Stimulated activated naive CD4-positive, alpha-beta T cell treated with Interleukin-2 at 50 U/mL for 16 hours (primary cell): ENCODE data around the gene CD177.
"Not testable (repeated sequence)": the region's sequence is repeated elsewhere in the genome, so short reads cannot be mapped to it uniquely, and the experiment has no call there.

Experiments used
- DNase-seq: peaks from one replicate; lab custom pipeline; 2025; lab: John Stamatoyannopoulos, UW

CD177 gene

DNA sequence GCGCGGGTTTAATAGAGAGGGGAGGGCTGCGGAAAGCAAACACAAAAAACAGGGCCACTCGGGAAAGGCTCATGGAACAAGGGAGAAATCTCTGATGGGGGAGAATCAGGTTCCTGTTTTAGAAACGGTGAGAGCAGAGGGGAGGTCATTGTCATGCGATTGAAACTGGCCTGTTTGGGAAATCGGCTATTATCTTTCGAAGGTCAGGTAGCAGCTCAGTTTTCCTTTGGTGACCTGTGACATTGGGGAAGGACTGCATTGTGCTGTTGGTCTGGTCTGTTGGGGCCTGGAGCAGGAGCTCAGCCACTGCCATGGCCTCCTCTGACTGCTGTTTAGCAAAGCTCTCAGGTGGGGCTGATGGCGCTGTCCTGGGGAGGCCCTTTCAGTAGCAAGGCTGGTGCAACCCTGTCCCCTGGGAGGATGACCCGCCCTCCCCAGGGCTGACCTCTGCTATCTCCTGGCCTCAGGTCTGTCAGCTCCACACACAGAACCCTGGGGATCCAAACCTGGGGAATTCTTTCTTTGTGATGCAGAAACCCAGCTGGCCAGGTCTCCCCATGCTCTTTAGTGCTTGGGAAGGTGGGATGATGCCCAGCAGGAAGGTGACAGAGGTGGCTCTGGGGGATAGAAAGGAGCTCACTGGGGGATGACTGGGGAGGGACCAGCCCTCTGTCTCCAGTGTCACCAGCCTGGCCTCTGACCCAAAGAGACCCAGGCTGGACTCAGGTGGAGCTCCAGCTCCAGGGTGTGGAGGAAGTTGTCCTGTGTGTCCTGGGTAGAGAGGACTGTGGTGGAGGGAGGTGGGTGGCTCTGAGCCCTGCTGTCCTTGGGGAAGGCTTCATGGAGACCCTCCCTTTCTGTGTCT lies 21.2 kb upstream of the CD177 start:
- DNase-seq: no peak

DNA sequence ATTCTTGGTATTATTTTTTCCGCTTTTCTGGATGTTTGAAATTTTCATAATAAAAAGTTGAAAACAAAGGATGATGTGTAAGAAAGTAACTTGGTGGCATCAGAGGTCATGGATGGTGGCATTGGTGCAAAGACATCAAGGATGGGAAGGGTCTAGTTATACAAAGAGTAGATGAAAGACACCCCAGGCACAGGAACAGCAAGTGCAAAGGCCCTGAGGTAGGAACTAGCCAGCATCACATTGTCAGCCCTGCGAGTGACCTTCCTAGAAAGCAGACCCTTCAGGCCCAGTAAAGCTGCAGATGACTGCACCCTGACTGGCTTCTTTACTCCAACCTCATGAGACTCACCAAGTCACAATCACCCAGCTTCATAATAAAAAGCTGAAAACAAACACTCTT lies 17.0 kb upstream of the CD177 start:
- DNase-seq: not testable (repeated sequence)

DNA sequence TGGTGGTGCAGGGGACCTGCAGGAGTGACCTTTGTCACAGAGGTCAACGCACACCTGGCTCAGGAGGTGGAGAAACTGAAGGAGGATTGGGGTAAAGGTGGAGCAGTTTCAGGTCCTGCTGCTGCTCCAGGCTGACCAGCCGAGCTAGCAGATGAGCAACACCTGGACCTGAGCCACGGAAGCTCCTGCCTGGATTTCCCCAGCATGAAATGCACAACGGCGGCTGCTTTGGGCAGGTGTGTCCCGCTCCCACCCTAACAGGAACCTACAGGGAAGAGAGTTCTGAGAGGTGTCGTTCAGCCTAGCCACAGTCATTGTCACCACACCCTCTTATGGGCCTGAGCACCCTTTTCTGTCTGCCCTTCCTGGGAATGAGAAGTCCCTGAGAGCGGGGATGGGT lies 15.7 kb upstream of the CD177 start:
- DNase-seq: no peak

DNA sequence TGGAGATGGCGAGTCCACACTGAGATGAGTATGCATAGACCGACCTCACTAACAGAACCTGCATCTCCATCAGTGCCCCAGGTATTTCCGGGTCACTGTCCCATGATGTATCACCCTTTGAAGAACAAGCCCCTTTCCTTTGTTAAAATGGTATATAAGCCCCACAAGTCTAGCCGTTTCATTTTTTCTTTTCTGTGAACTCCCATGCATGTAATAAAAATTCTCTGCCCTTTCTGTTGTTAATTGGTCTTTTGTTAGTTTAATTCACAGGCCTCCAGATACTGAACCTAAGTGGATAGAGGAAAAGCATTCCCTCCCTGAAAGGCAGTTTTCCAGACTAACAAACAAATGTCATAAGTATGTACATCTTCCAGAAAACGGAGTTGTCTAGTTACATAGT lies 15.0 kb upstream of the CD177 start:
- DNase-seq: no peak

DNA sequence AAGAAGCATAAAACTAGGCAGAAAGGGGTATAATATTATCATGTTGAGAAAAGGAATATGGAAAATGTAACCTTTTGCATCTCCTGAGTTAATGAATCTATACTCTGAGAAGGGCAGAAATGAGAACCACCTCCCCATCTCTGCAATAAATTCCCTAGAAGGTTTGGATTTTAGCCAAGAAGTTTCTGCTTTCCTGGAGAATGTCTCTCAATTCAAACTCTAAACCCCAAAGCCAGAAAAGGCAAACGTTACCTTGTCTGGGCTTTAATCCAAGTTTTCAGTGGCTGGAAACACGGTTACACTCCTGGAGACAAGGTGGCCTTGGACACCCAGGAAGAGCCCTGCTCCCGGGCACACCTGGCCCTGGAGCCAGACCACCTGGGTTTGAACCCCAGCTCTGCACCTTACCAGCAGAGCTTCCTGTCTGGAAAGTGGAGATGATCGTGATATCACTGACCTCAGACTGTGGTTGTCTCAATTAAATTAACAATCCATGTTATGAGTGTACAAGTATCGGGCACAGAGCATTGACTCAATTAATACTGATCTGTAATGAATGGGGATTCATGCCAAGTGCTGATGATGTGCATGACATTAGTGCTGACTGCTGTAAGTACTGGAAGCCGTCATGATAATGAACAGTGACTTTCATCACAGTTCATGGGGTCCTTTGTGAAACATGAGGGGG lies 14.1 kb upstream of the CD177 start:
- not testable (repeated sequence) for DNase-seq

DNA sequence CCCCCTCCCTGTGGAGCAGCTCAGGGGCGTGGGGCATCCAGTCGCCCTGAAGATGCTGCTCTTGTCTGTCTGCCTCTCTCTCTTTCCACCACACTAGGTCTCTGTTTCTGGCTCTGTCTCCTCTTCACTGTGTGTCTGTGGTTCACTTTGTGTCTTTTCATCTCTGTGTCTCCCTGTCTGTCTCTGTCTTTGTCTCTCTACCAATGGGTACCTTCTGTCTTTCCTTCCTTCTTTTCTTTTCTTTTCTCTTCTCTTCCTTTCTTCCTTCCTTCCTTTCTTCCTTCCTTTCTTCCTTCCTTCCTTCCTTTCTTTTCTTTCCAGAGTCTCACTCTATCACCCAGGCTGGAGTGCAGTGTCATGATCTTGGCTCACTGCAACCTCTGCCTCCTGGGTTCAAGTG lies 13.4 kb upstream of the CD177 start:
- DNase-seq: not testable (repeated sequence)

DNA sequence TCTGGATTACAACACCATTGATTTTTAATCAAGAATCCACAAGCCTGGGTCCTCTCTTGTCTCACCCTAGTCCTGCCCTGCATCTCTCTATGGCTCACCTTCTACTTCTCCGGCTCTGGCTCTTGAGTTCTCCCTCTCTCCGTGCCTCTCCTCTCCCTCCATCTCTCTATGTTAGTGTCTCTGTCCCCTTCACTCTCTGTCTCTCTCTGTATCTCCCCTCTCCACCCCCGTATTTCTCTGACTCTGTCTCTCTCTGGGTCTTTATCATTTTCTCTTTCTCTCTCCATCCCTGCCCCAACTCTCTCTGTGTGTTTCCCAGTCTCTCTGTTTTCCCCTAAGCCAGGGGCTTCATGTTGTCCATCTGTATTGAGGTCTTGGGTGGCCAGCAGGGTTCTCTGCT lies 12.4 kb upstream of the CD177 start:
- DNase-seq: not testable (repeated sequence)

DNA sequence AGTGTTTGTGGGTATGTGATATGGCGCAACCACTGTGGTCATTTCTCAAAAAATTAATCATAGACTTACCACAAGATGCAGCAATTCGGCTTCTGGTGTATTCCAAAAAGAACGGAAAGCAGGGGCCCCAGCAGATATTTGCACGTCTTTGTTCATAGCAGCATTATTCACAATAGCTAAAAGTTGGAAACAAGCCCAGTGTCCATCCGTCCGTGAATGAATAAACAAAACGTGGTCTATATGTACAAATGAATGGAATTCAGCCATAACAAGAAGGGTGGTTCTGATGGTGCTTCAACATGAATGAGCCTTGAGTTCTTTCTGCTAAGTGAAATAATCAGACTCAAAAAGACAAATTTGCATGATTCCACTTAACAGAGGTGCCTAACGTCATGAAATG lies 11.4 kb upstream of the CD177 start:
- DNase-seq: not testable (repeated sequence)

DNA sequence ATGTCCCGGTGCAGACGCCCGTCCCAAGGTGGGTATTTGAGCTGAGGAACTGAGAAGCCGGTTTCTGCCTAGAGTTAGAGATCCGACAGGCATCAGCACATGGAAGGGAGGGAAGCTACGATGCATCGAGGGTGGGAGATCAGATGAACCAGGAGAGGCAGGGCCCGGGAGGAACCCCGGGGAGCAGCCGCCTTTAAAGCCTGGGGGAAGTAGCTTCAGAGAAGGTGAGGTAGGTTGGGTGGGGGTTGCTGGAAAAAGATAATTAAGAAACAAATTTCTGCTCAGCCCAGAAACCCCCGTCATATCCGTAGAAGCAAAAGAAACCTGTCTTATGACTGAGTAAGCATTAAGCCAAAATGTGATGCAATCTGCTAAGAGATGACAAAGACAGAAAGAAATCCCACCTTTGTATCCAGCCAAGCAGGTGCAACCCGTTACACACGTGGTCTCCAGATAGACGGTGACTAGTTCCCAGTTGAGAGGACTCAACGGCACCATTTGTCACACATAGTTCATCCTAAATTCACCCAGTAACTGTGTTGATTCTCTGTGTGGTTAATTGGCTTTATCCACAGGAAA lies 9.1 kb upstream of the CD177 start:
- not testable (repeated sequence) for DNase-seq

DNA sequence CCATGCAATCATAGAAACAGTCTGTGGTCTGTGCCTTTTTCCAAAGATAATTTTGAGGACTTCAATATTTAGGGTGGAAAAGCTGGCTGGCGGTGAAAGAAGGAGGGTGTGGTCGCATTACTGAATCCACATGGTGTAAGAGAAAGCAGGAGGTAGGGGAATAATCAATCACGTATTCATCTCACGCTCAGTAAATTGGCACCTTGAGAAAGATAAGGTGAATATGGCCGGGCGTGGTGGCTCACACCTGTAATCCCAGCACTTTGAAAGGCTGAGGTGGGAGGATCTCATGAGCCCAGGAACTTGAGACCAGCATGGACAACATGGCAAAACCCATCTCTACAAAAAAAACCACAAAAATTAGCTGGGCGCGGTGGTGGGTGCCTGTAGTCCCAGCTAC lies 3.7 kb upstream of the CD177 start:
- DNase-seq: not testable (repeated sequence)

DNA sequence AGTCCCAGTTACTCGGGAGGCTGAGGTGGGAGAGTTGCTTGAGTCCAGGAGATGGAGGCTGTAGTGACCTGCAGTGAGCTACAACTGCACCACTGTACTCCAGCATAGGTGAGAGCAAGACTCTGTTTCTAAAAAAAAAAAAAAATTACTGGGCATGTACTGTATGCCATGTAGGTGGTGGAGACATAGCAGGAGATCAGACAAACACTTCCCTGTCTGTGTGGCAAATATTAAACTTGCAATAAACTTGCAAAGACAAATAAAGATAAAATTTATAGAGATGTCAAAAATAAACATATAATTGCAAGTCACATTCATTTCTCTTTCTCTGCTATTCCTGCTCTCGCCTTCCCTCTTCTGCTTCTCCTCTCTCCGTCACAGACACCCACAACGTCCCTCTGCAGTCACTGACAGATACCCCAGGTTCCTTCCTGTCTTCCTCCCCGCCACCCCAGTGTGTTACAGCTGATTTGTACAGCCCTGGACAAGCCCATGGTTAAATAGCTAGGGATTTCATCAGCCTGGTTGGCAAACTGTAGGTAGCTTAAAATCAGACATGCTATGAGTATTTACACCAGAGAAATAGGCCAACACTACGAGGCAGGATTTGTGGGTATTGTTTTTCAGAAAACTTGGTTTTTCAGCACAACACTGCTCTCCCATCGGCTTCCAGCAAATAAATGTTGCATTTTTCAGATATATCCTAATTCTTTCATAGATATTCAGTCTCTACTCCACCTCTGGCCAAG lies 1.3 kb upstream of the CD177 start:
- no peak for DNase-seq

DNA sequence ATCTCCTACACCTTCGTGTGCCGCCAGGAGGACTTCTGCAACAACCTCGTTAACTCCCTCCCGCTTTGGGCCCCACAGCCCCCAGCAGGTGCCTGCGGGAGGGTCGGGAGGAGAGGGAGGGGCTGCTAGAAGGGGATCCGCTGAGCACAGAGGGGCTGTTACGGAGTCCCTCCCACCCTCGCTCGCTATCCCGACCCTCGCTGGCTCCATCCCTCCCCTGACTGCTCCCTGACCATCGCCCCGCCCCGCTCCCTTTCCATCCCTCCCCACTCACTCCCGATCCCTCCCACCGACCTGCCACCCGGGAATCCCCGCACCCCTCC lies 780 bp downstream of the CD177 start:
- DNase-seq: no peak

DNA sequence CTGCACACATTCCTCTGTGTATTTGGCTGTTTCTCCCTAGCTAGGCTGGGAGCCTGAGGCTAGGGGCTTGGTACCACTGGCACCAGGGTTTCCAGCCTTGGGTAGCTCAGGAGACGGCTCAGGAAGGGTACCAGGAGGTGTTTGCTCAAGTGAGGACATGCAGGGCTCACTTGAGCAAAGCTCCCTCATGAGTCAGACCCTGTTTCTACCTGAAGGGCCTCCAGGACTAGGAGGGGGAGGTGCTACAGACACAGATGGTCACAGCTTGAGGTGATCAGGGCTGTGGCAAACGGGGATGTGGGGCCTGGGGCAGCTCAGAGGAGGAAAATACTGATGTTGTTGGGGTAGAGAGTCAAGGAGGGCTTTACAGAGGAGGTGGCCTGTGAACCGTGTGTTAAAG lies 3.3 kb downstream of the CD177 start:
- DNase-seq: not testable (repeated sequence)

DNA sequence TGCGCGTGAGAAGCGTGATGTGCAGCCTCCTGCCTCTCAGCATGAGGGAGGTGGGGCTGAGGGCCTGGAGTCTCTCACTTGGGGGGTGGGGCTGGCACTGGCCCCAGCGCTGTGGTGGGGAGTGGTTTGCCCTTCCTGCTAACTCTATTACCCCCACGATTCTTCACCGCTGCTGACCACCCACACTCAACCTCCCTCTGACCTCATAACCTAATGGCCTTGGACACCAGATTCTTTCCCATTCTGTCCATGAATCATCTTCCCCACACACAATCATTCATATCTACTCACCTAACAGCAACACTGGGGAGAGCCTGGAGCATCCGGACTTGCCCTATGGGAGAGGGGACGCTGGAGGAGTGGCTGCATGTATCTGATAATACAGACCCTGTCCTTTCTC lies 8.7 kb downstream of the CD177 start:
- no peak for DNase-seq

DNA sequence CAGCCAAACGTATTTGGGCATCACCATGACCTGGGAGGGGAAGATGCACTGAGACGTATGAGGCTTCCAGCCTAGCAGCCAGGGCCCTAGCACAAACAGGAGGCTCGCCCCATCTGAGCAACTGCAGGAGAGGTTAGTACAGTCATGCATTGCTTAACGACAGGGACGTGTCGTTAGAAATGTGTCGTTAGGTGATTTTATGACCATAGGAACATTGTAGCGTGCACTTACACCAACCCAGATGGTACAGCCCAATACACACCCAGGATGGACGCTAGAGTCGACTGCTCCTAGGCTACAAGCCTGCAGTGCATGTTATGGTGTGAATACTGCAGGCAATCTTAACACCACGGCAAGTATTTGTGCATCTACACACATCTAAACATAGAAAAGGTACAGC lies 9.3 kb downstream of the CD177 start:
- DNase-seq: no peak

DNA sequence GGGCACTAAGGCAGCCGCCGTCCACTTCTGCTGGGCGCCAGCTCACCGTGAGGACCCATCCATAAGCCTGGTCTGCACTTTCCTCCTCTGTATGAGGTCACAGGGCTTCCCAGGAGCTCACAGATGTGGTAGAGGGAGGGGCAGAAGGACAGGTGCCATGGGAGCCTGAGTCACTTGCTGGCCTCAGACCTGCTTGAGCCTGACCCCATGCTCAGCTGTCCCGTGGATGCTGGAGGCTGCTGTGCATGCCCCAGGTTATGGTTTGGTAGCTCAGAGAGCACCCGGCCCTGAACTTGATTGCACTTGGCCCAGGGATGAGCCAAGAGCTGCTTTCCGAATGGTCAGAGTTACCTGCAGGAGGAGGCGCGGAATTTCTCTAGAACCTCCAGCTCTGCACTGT lies 12.2 kb downstream of the CD177 start:
- DNase-seq: not testable (repeated sequence)

DNA sequence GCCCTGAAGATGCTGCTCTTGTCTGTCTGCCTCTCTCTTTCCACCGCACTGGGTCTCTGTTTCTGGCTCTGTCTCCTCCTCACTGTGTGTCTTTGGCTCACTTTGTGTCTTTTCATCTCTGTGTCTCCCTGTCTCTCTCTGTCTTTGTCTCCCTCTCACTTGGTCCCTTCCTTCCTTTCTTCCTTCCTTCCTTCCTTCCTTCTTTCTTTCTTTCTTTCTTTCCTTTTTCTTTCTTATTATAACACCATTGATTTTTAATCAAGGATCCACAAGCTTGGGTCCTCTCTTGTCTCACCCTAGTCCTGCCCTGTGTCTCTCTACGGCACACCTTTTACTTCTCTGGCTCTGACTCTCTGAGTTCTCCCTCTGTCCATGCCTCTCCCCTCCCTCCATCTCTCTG lies 14.3 kb downstream of the CD177 start:
- no peak for DNase-seq

DNA sequence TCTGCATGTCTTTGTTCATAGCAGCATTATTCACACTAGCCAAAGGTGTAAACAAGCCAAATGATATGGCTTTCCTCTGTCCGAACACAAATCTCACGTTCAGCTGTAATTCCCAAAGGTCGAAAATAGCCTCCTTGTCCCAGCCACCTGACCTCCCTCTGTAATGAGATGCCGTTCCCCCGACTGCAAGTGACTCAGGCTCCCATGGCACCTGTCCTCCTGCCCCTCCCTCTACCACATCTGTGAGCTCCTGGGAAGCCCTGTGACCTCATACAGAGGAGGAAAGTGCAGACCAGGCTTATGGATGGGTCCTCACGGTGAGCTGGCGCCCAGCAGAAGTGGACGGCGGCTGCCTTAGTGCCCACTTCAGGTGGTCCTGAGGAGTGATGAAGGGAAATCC lies 15.4 kb downstream of the CD177 start:
- DNase-seq: not testable (repeated sequence)

DNA sequence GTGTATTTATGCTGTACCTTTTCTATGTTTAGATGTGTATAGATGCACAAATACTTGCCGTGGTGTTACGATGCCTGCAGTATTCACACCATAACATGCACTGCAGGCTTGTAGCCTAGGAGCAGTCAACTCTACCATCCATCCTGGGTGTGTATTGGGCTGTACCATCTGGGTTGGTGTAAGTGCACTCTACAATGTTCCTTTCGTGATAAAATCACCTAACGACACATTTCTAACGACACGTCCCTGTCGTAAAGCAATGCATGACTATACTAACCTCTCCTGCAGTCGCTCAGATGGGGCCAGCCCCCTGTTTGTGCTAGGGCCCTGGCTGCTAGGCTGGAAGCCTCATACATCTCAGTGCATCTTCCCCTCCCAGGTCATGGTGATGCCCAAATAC lies 18.4 kb downstream of the CD177 start:
- no peak for DNase-seq

DNA sequence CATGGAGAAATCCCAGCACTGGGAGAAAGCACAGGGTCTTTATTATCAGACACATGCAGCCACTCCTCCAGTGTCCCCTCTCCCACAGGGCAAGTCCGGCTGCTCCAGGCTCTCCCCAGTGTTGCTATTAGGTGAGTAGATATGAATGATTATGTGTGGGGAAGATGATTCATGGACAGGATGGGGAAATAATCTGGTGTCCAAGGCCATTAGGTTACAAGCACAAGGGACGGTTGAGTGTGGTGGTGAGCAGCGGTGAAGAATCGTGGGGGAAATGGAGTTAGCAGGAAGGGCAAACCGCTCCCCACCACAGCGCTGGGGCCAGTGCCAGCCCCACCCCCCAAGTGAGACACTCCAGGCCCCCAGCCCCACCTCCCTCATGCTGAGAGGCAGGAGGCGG lies 19.0 kb downstream of the CD177 start:
- DNase-seq: no peak

DNA sequence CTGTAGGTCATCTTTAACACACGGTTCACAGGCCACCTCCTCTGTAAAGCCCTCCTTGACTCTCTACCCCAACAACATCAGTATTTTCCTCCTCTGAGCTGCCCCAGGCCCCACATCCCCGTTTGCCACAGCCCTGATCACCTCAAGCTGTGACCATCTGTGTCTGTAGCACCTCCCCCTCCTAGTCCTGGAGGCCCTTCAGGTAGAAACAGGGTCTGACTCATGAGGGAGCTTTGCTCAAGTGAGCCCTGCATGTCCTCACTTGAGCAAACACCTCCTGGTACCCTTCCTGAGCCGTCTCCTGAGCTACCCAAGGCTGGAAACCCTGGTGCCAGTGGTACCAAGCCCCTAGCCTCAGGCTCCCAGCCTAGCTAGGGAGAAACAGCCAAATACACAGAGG lies 24.1 kb downstream of the CD177 start:
- not testable (repeated sequence) for DNase-seq

DNA sequence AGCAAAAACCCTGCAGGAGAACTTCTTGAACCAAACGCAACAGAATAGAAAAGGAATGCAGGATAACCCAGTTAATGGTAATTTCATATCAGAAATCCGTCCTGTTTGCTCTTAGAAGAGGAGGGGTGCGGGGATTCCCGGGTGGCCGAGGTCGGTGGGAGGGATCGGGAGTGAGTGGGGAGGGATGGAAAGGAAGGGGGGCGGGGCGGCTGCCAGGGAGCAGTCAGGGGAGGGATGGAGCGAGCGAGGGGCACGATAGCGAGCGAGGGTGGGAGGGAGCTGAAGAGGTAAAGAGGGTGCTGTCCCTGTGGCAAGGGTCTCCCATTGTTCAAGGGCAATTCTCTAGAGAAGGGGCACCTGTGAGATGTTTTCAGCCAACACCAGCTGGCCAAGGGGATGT lies 26.5 kb downstream of the CD177 start:
- no peak for DNase-seq
